ENCODE data around the gene SLC25A48.

SLC25A48 gene

GRCh38 chr5:135826994-135827671, 7.3 kb upstream of the SLC25A48 start:
- Histone ChIP-seq H3K79me2 (ENCODE audit: control insufficient read depth, low read length) (no peaks in the 10 kb centered on the region), H3K4me2 (ENCODE audit: low read length) (no peak overlapping the region), H3K4me1 (ENCODE audit: control insufficient read depth, low read length) (no peaks in the 10 kb centered on the region), H3K4me3 (ENCODE audit: low read length) (no peak overlapping the region), H3F3A (ENCODE audit: control insufficient read depth, insufficient read depth) (no peaks in the 10 kb centered on the region), H3K9me3 (ENCODE audit: control insufficient read depth, insufficient read depth, low read length) (no peaks in the 10 kb centered on the region), H3K36me3 (ENCODE audit: control insufficient read depth, low read length) (no peaks in the 10 kb centered on the region), H4K20me1 (ENCODE audit: control insufficient read depth, insufficient read depth, low read depth, low read length) (no peaks in the 10 kb centered on the region), H3K9me2 (replicated peaks; ENCODE audit: control insufficient read depth, low read length) (no peaks in the 10 kb centered on the region), H3K27me3 (ENCODE audit: control insufficient read depth, low read length) (no peaks in the 10 kb centered on the region), H3K27ac (ENCODE audit: low read depth, low read length) (no peak overlapping the region)
- TF ChIP-seq EZH2phosphoT487 (IDR thresholded peaks at IDR 0.05; ENCODE audit: borderline replicate concordance, low read length) (no peak), CTCF (IDR thresholded peaks at IDR 0.05; ENCODE audit: low read depth, low read length, poor library complexity, severe bottlenecking) (no peak)

GRCh38 chr5:135827965-135828781, 6.3 kb upstream of the SLC25A48 start:
- Histone ChIP-seq H3K9me3 (ENCODE audit: control insufficient read depth, insufficient read depth, low read length) (no peaks in the 10 kb centered on the region), H3K9me2 (replicated peaks; ENCODE audit: control insufficient read depth, low read length) (no peaks in the 10 kb centered on the region), H3K4me2 (ENCODE audit: low read length) (no peak overlapping the region), H3K27me3 (ENCODE audit: control insufficient read depth, low read length) (no peaks in the 10 kb centered on the region), H3K79me2 (ENCODE audit: control insufficient read depth, low read length) (no peaks in the 10 kb centered on the region), H3K4me3 (ENCODE audit: low read length) (no peak overlapping the region), H3K27ac (ENCODE audit: low read depth, low read length) (no peak overlapping the region), H3K4me1 (ENCODE audit: control insufficient read depth, low read length) (no peaks in the 10 kb centered on the region), H3K36me3 (ENCODE audit: control insufficient read depth, low read length) (no peaks in the 10 kb centered on the region), H3F3A (ENCODE audit: control insufficient read depth, insufficient read depth) (no peaks in the 10 kb centered on the region), H4K20me1 (ENCODE audit: control insufficient read depth, insufficient read depth, low read depth, low read length) (no peaks in the 10 kb centered on the region)
- TF ChIP-seq CTCF (IDR thresholded peaks at IDR 0.05; ENCODE audit: low read depth, low read length, poor library complexity, severe bottlenecking) (no peak), EZH2phosphoT487 (IDR thresholded peaks at IDR 0.05; ENCODE audit: borderline replicate concordance, low read length) (no peak)

- Histone ChIP-seq H3K4me3 (ENCODE audit: low read length) (no peak overlapping the region), H4K20me1 (ENCODE audit: control insufficient read depth, insufficient read depth, low read depth, low read length) (no peaks in the 10 kb centered on the region), H3K9me2 (replicated peaks; ENCODE audit: control insufficient read depth, low read length) (no peaks in the 10 kb centered on the region), H3K9me3 (ENCODE audit: control insufficient read depth, insufficient read depth, low read length) (no peaks in the 10 kb centered on the region), H3K4me2 (ENCODE audit: low read length) (no peak overlapping the region), H3K27me3 (ENCODE audit: control insufficient read depth, low read length) (no peaks in the 10 kb centered on the region), H3K36me3 (ENCODE audit: control insufficient read depth, low read length) (no peaks in the 10 kb centered on the region), H3F3A (ENCODE audit: control insufficient read depth, insufficient read depth) (no peaks in the 10 kb centered on the region), H3K4me1 (ENCODE audit: control insufficient read depth, low read length) (no peaks in the 10 kb centered on the region), H3K27ac (ENCODE audit: low read depth, low read length) (no peak overlapping the region), H3K79me2 (ENCODE audit: control insufficient read depth, low read length) (no peaks in the 10 kb centered on the region)
- TF ChIP-seq CTCF (IDR thresholded peaks at IDR 0.05; ENCODE audit: low read depth, low read length, poor library complexity, severe bottlenecking) (no peak), EZH2phosphoT487 (IDR thresholded peaks at IDR 0.05; ENCODE audit: borderline replicate concordance, low read length) (no peak)
These were observed 5.7 kb upstream of the SLC25A48 start for GRCh38 chr5:135828782-135829127.

All from DOHH2 (cell line).